Esophagus muscularis mucosa (tissue), 4 donors: ENCODE data around the gene PAM.

ENCODE experiments used
- CTCF ChIP-seq, 3 experiments: fragments of 200-600 bp in 2 of 3; fragments of 450-650 bp in 1 of 3; sonication (generic) in 2 of 3; IDR thresholded peaks; one replicate each; pipeline ENCODE4 v1.5.1; 2017 to 2019; ENCODE audit warnings: antibody characterized with exemption in 3 of 3, mild to moderate bottlenecking in 2 of 3, moderate library complexity in 1 of 3
- EP300 ChIP-seq: sonication (generic); formaldehyde crosslinking; IDR thresholded peaks from one replicate; pipeline ENCODE4 v1.6.1; 2017; ENCODE audit warnings: antibody characterized with exemption
- POLR2A ChIP-seq: fragments of 450-650 bp; IDR thresholded peaks from one replicate; pipeline ENCODE4 v1.6.1; 2017; ENCODE audit warnings: antibody characterized with exemption, moderate library complexity, mild to moderate bottlenecking, low read depth
- POLR2AphosphoS5 ChIP-seq, 2 donors: sonication (generic); formaldehyde crosslinking; IDR thresholded peaks; one replicate each; pipeline ENCODE4 v1.6.1; 2017; ENCODE audit warnings: antibody characterized with exemption in 2 of 2

- TF ChIP-seq CTCF (IDR thresholded peaks at IDR 0.05) (no peak), POLR2AphosphoS5 (IDR thresholded peaks at IDR 0.05) (no peak), EP300 (no peak), POLR2A (no peak)
Measured at GRCh38 chr5:102921341-102922044, 166.4 kb downstream of the PAM start.
